Fibroblast of peridontal ligament (primary cell): ENCODE results near the gene FCHO2.

Experiments used
- DNase-seq: peaks from one replicate; pipeline ENCODE4 v3.0.0-alpha.2; 2010; ENCODE audit errors: extremely low read depth

The FCHO2 gene

GRCh38 chr5:73137563-73138530 is 182.0 kb downstream of the FCHO2 start:
- no peak for DNase-seq

- no peak for DNase-seq
These were observed 183.6 kb downstream of the FCHO2 start for GRCh38 chr5:73139485-73139884.
